ENCODE measurements around the gene MANBA.
"Not testable (repeated sequence)": the region's sequence is repeated elsewhere in the genome, so short reads cannot be mapped to it uniquely, and the experiment has no call there.

Gene MANBA

GRCh38 chr4:102722740-102723139 lies 38.0 kb downstream of the MANBA start:
- DNase-seq (ENCODE audit: low read depth), result no peak

GRCh38 chr4:102718833-102719575 lies 41.8 kb downstream of the MANBA start:
- peak; percentile 72 for DNase-seq (ENCODE audit: low read depth)

- peak; percentile 30 for DNase-seq (ENCODE audit: low read depth)
Observed at GRCh38 chr4:102717448-102718092, 43.2 kb downstream of the MANBA start.

- peak; percentile 6 for DNase-seq (ENCODE audit: low read depth)
Observed at GRCh38 chr4:102715057-102715456, 45.7 kb downstream of the MANBA start.

GRCh38 chr4:102713774-102714173 lies 47.0 kb downstream of the MANBA start:
- not testable (repeated sequence) for DNase-seq (ENCODE audit: low read depth)

GRCh38 chr4:102713096-102713495 lies 47.7 kb downstream of the MANBA start:
- DNase-seq (ENCODE audit: low read depth), result peak; percentile 70

GRCh38 chr4:102710986-102711385 lies 49.8 kb downstream of the MANBA start:
- no peak for DNase-seq (ENCODE audit: low read depth)

- not testable (repeated sequence) for DNase-seq (ENCODE audit: low read depth)
Observed at GRCh38 chr4:102709060-102709459, 51.7 kb downstream of the MANBA start.

- DNase-seq (ENCODE audit: low read depth), result no peak
Observed at GRCh38 chr4:102707150-102707549, 53.6 kb downstream of the MANBA start.

- peak; percentile 6 for DNase-seq (ENCODE audit: low read depth)
Observed at GRCh38 chr4:102705391-102705935, 55.3 kb downstream of the MANBA start.

GRCh38 chr4:102696758-102697157 lies 64.0 kb downstream of the MANBA start:
- no peak for DNase-seq (ENCODE audit: low read depth)

GRCh38 chr4:102694791-102695190 lies 66.0 kb downstream of the MANBA start:
- no peak for DNase-seq (ENCODE audit: low read depth)

- no peak for DNase-seq (ENCODE audit: low read depth)
Observed at GRCh38 chr4:102693861-102694260, 66.9 kb downstream of the MANBA start.

GRCh38 chr4:102693262-102693850 lies 67.4 kb downstream of the MANBA start:
- no peak for DNase-seq (ENCODE audit: low read depth)

- DNase-seq (ENCODE audit: low read depth), result no peak
Observed at GRCh38 chr4:102692474-102692873, 68.3 kb downstream of the MANBA start.

GRCh38 chr4:102687982-102688433 lies 72.8 kb downstream of the MANBA start:
- DNase-seq (ENCODE audit: low read depth), result no peak

- DNase-seq (ENCODE audit: low read depth), result peak; percentile 8
Observed at GRCh38 chr4:102687373-102687981, 73.3 kb downstream of the MANBA start.

- no peak for DNase-seq (ENCODE audit: low read depth)
Observed at GRCh38 chr4:102685768-102686167, 75.0 kb downstream of the MANBA start.

GRCh38 chr4:102684610-102685052 lies 76.1 kb downstream of the MANBA start:
- DNase-seq (ENCODE audit: low read depth), result peak; percentile 19

- no peak for DNase-seq (ENCODE audit: low read depth)
Observed at GRCh38 chr4:102683881-102684609, 76.7 kb downstream of the MANBA start.

GRCh38 chr4:102678695-102679335 lies 82.0 kb downstream of the MANBA start:
- DNase-seq (ENCODE audit: low read depth), result no peak

Data from EH (cell line).